DMS79 treated with DMSO at 0.1 percent for 48 hours (cell line): Measurements from ENCODE around the gene TSSC4.

ENCODE experiments used
- DNase-seq: peaks from one replicate; lab custom pipeline; 2025; lab: John Stamatoyannopoulos, UW

Gene TSSC4

GRCh38 chr11:2433106-2433925 lies 32.8 kb downstream of the TSSC4 start:
- no peak for DNase-seq

GRCh38 chr11:2434008-2434407 lies 33.5 kb downstream of the TSSC4 start:
- DNase-seq = no peak

- no peak for DNase-seq
Observed at GRCh38 chr11:2434506-2435255, 34.1 kb downstream of the TSSC4 start.

GRCh38 chr11:2435288-2436012 lies 34.9 kb downstream of the TSSC4 start:
- DNase-seq = no peak

GRCh38 chr11:2436013-2436520 lies 35.5 kb downstream of the TSSC4 start:
- no peak for DNase-seq

- no peak for DNase-seq
Observed at GRCh38 chr11:2436521-2437031, 36.0 kb downstream of the TSSC4 start.

GRCh38 chr11:2437516-2437915 lies 37.0 kb downstream of the TSSC4 start:
- no peak for DNase-seq

- no peak for DNase-seq
Observed at GRCh38 chr11:2439820-2440219, 39.3 kb downstream of the TSSC4 start.

GRCh38 chr11:2440646-2441045 lies 40.1 kb downstream of the TSSC4 start:
- DNase-seq = no peak

GRCh38 chr11:2441171-2441570 lies 40.6 kb downstream of the TSSC4 start:
- no peak for DNase-seq

- DNase-seq = no peak
Observed at GRCh38 chr11:2442589-2442988, 42.0 kb downstream of the TSSC4 start.

GRCh38 chr11:2443406-2443805 lies 42.9 kb downstream of the TSSC4 start:
- no peak for DNase-seq

- no peak for DNase-seq
Observed at GRCh38 chr11:2443881-2444820, 43.6 kb downstream of the TSSC4 start, which contains the start of gene TRPM5. TSS of gene TRPM5 (minus strand) at chr11:2444514. CDS start at chr11:2423036, 21,478 bp downstream.

- no peak for DNase-seq
Observed at GRCh38 chr11:2444821-2445745, 44.5 kb downstream of the TSSC4 start, which contains the start of gene KCNQ1. TSS of gene KCNQ1 (plus strand) at chr11:2445008. CDS start at chr11:2445099, 91 bp downstream.

- DNase-seq = no peak
Observed at GRCh38 chr11:2445746-2446551, 45.4 kb downstream of the TSSC4 start.

GRCh38 chr11:2446590-2447252 lies 46.2 kb downstream of the TSSC4 start:
- DNase-seq = no peak

GRCh38 chr11:2447253-2447950 lies 46.9 kb downstream of the TSSC4 start:
- DNase-seq = no peak
